NCI-H510A treated with DMSO at 0.1 percent for 48 hours (cell line): ENCODE data around the gene SPDYE3.
"Not testable (repeated sequence)": the region's sequence is repeated elsewhere in the genome, so short reads cannot be mapped to it uniquely, and the experiment has no call there.

ENCODE experiments used
- DNase-seq: peaks from one replicate; lab custom pipeline; 2025; lab: John Stamatoyannopoulos, UW

Gene SPDYE3

GRCh38 chr7:100349757-100350156 is 42.3 kb downstream of the SPDYE3 start:
- DNase-seq: no peak

GRCh38 chr7:100351657-100352058 is 44.2 kb downstream of the SPDYE3 start:
- no peak for DNase-seq

DNA sequence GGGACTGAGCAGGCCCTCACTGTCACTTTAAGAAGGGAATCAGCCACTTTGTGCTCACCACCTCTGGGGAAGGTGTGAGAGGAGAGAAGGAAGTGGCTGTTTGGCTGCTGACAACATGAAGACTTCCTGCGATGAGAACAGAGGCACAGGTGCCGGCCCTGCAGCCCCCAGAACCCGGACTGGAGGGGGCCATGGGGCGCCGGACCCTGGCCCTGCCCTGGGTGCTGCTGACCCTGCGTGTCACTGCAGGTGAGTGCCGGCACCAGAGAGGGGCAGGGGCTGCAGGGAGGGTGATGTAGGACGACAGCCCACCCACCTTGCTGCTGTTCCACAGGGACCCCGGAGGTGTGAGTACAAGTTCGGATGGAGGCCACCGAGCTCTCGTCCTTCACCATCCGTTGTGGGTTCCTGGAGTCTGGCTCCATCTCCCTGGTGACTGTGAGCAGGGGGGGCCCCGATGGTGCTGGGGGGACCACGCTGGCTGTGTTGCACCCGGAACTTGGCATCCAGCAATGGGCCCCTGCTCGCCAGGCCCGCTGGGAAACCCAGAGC is 44.8 kb downstream of the SPDYE3 start:
- DNase-seq: not testable (repeated sequence)

DNA sequence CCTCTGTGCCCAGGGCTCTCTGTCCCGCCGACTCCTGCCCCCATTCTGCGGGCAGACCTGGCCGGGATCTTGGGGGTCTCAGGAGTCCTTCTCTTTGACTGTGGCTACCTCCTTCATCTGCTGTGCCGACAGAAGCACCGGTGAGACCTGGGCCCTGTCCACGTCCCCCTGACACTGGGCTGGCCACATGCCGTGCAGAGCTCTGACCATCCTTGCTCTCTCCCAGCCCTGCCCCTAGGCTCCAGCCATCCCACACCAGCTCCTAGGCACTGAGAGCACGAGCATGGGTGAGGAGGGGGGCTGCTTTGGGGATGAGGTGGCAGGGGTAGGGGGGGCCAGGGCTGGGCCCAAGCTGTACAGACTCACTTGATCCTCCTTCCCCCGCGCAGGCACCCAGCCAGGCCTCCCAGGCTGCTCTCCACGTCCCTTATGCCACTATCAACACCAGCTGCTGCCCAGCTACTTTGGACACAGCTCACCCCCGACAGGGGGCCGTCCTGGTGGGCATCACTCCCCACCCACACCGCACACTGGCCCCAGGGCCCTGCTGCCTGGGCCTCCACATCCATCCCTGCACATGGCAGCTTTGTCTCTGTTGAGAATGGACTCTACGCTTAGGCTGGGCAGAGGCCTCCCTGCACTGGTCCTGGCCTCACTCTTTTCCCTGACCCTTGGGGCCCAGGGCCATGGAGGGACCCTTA is 45.6 kb downstream of the SPDYE3 start:
- no peak for DNase-seq

DNA sequence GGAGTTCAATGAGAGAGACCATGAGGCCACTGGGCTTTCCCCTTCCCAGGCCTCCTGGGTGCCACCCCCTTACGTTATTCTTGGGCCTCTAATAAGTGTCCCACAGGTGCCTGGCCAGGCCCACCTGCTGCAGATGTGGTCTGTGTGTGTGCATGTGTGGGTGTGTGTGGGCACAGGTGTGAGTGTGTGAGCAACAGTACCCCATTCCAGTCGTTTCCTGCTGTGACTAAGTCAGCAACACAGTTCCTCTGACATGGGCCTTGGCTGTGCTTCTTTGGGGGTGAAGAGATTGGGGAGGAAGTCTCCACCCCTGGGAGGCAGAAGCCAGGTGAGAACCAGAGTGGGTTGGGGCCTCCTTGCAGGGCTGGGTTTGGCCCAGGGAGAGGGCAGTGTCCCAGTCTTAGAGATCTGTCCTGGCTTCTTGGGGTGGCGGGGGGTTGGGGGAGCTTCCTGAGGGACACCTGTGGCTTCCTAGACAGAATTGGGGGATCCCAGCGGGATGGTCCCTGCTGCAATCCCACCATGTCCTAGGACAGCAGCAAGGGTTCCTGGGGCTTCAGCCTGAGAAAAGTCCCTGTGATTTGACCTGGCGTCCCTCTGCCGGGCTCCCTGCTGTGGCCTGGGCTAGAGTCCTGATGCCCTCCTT is 46.3 kb downstream of the SPDYE3 start:
- no peak for DNase-seq

- DNase-seq: no peak
These were observed 49.0 kb downstream of the SPDYE3 start for GRCh38 chr7:100356416-100357068.

DNA sequence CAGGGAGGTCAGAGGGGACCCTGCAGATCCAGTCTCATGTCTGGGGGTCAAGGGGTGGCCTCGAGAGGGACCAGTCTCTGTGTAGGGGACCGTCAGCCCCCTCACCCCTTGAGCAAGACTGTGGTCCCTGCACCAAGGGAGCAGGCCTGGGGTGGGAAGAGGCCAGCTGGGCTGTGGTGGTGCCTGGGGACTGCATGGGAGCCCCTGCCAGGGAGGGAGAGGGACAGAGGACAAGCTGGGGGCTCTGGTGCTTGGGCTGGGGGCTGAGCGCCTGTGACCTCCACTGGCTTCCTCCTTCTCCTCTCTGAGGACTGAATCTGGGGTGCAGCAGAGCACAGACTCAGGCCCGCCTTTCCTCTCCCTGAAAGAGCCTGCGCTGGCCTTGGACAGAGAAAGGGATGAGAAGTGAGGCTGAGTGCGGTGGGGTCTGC is 49.6 kb downstream of the SPDYE3 start:
- no peak for DNase-seq

GRCh38 chr7:100358027-100358856 is 50.7 kb downstream of the SPDYE3 start, which contains the start of gene PILRB:
Gene PILRB (plus strand): TSS chr7:100358117. CDS start chr7:100358303, 186 bp downstream.
- no peak for DNase-seq

DNA sequence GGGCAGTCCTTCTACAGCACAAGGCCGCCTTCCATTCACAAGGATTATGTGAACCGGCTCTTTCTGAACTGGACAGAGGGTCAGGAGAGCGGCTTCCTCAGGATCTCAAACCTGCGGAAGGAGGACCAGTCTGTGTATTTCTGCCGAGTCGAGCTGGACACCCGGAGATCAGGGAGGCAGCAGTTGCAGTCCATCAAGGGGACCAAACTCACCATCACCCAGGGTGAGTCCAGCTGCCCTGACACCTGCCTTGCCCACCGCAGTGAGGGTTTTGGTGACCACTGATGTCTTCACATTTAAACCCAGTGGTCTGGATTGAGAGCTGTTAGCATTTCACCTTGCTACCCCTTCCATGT is 51.3 kb downstream of the SPDYE3 start:
- no peak for DNase-seq

DNA sequence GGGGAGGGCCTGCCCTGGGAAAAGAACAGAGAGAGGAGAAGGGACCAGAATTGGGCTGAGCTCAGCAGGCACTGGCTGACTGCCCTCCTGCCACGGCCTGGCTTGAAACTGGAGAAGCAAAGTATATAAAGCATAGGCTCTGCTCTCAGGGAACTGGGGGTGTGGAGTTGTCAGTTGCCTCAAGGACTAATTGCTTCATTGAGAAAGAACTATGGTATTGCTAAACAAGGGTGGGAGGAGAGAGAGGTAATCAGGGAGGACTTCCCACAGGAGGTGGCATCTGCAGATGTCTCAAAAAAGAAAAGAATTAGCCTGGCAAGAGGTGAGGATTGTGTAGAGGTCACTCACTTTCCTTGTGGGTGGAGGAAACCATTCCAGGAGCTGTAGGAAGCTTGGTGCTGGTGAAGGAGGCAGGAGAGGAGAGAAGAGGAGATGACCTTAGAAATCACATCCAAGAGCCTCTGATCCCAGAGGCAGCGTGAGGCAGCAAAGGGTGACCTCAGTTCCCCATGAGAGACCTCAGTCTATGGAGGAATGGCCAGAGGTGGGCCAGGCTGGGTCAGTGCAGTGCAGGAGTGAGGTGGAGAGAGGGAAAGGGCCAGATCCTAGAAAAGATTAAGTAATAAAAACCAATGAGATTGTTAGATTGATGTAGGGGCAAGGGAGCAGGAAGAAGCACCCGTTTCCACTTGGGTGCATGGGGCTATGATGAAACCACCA is 52.8 kb downstream of the SPDYE3 start:
- no peak for DNase-seq

DNA sequence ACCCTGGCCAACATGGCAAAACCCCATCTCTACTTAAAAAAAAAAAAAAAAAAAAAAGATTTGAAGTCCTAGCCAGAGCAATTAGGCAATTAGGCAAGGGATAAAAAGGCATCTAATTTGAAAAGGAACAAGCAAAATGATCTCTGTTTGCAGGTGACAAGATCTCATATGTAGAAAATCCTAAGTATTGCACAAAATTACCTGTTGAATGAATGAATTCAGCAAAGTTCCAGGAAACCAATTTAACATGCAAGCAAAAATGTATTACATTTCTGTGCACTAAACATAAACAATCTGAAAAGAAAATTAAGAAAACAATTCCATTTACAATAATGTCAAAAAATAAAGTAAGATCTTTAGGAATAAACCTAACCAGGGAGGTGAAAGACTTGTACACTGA is 55.6 kb downstream of the SPDYE3 start:
- no peak for DNase-seq

DNA sequence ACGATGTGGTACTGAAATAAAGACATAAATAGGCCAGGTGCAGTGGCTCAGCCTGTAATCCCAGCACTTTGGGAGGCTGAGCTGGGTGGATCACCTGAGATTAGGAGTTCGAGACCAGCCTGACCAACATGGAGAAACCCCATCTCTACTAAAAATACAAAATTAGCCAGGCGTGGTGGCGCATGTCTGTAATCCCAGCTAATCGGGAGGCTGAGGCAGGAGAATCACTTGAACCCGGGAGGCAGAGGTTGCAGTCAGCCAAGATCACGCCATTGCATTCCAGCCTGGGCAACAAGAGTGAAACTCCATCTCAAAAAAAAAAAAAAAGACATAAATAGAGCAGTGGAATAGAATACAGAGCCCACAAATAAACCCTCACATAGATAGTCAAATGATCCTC is 56.3 kb downstream of the SPDYE3 start:
- DNase-seq: not testable (repeated sequence)

DNA sequence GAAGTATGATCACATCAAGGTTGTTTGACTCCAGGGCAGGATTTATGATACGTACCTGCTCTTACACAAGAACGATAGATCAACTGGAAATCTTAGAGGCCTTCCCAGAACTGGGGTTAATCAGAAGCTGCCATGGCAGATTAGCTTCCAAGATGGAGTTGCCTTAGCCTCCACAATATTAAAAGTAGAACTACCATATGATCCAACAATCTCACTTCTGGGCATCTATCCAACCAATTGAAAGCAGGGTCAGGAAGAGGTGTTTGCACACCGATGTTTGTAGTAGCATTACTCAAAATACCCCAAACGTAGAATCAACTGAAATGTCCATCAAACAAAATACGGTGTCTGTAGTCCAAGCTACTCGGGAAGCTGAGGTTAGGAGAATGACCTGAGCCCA is 57.0 kb downstream of the SPDYE3 start:
- DNase-seq: no peak

- DNase-seq: not testable (repeated sequence)
These were observed 58.5 kb downstream of the SPDYE3 start for GRCh38 chr7:100365998-100366367.

DNA sequence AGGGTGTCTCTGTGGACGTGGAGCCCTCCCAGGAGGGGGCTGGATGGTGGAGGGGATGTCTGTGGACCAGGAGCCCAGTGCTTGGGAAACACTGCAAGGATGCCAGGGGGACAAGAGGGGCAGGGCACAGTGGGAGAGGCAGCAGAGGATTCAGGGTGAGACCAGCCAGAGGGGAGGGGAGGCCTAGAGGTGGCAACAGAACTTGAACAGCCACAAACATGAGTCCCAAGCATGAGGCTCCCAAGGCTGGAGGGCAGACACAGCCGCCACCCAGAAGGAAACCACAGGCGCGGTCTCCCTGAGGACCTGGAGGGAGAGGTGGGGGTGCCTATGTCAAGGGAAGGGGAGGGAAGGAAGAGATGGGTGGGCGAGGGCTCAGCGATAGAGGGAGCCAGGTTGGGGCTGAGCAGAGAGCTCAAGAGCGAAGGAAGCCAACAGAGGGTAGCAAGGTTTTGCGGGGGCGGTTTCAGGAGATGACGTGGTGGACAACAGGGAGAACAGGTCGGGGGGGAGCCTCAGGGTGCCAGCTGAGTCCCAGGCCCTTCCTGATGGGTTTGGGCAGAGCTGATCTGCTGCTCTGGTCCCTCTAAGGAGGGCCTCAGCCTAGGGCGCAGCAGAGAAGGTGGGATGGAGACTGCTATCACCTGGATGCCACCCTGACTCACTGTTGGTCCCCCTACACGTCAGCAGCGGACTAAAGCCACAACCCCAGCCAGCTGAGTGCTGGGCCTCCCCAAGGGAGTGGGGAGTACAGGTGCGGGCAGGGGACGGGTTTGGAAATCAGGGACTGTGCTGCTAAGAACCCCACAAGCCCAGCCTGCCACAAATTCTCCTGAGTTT is 59.1 kb downstream of the SPDYE3 start:
- no peak for DNase-seq

GRCh38 chr7:100367251-100367620 is 59.7 kb downstream of the SPDYE3 start:
- DNase-seq: no peak

- DNase-seq: no peak
These were observed 60.4 kb downstream of the SPDYE3 start for GRCh38 chr7:100367676-100368613.

GRCh38 chr7:100369105-100369504 is 61.6 kb downstream of the SPDYE3 start:
- no peak for DNase-seq

DNA sequence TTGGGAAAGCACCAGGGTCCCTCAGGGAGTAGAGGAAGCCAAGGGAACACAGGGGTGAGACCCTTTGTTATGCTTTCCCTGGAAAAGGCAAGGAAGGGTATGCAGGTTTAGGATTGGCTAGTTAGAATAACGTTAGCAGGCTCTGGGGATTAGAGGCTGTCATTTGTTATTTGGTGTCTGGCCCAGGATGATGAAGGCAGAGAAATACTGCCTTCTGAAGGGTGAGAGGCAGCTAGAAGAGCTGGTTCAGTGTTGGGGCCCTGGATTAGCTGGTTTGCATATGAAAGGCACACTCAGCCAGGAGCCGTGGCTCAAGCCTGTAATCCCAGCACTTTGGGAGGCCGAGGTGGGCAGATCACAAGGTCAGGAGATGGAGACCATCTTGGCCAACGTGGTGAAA is 62.8 kb downstream of the SPDYE3 start:
- DNase-seq: no peak
